ENCODE results near the gene CHD1L.
"Not testable (repeated sequence)": the region's sequence is repeated elsewhere in the genome, so short reads cannot be mapped to it uniquely, and the experiment has no call there.

Gene CHD1L

GRCh38 chr1:147242449-147243227 is at the start of gene CHD1L:
Gene CHD1L, plus strand, starts transcription at chr1:147242684. Its CDS starts 20 bp downstream, at chr1:147242704.
- H3K9me3 Mint-ChIP-seq = no peaks in the 10 kb centered on the region
- H3K27me3 Mint-ChIP-seq (ENCODE audit: low read depth) = no peaks in the 10 kb centered on the region
- peaks cover 7% of the 10 kb centered on the region for H3K36me3 Mint-ChIP-seq (ENCODE audit: low read depth)
- peaks cover 22% of the 10 kb centered on the region for H3K4me1 Mint-ChIP-seq
- H3K27ac Mint-ChIP-seq = peak within 1 kb of the TSS; percentile 0 to 97 (median 87)
- peak within 1 kb of the TSS; percentile 94 to 97 (median 96) for H3K4me3 Mint-ChIP-seq
- peak; percentile 72 to 79 (median 74) for TF ChIP-seq CTCF (IDR thresholded peaks at IDR 0.05; ENCODE audit: unreplicated experiment in 3 of 3)

DNA sequence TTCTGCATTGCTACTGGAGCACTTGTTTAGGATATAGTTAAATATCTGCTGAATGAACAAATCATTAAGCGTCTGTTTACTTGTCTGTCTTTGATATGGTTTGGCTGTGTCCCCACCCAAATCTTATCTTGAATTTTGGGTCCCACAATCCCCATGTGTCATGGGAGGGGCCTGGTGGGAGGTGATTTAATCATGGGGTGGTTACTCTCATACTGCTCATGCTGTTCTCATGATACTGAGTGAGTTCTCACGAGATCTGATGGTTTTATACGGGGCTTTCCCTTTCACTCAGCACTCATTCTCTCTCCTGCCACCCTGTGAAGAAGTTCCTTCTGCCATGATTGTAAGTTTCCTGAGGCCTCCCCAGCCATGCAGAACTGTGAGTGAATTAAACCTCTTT is 45.2 kb upstream of the CHD1L start:
- not testable (repeated sequence) for H3K4me3 Mint-ChIP-seq; H3K27me3 Mint-ChIP-seq (ENCODE audit: low read depth); H3K36me3 Mint-ChIP-seq (ENCODE audit: low read depth); H3K4me1 Mint-ChIP-seq; H3K27ac Mint-ChIP-seq
- peaks cover 16% of the 10 kb centered on the region for H3K9me3 Mint-ChIP-seq

GRCh38 chr1:147201276-147201675 is 41.2 kb upstream of the CHD1L start:
- Mint-ChIP-seq H3K27ac (no peak overlapping the region), H3K36me3 (ENCODE audit: low read depth) (peaks cover 9% of the 10 kb centered on the region), H3K4me1 (no peaks in the 10 kb centered on the region), H3K4me3 (no peak overlapping the region), H3K9me3 (peaks cover 3% of the 10 kb centered on the region), H3K27me3 (ENCODE audit: low read depth) (no peaks in the 10 kb centered on the region)
- no peak for TF ChIP-seq CTCF (IDR thresholded peaks at IDR 0.05; ENCODE audit: unreplicated experiment in 3 of 3)

DNA sequence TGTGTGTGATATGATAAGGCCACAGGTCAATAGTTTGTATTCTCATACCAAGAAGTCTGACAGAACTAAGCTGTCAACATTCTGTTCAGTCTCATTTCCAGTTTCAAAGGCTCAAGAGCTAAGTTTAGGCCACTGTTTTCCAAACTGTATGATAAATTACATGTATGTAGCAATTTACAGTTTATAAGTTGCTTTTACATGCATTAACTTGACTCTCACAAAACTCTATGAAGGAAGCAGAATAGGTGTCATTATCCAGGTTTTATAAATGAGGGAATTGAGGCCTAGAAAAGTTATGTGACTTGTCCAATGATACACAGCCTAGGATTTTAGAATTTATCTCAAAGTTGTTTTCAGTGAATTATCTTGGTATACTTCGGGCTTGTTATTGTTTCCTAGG is 40.7 kb upstream of the CHD1L start:
- Mint-ChIP-seq H3K27ac (no peak overlapping the region), H3K9me3 (peaks cover 2% of the 10 kb centered on the region), H3K4me1 (no peaks in the 10 kb centered on the region), H3K36me3 (ENCODE audit: low read depth) (peaks cover 9% of the 10 kb centered on the region), H3K27me3 (ENCODE audit: low read depth) (no peaks in the 10 kb centered on the region), H3K4me3 (no peak overlapping the region)
- TF ChIP-seq CTCF (IDR thresholded peaks at IDR 0.05; ENCODE audit: unreplicated experiment in 3 of 3) = no peak

DNA sequence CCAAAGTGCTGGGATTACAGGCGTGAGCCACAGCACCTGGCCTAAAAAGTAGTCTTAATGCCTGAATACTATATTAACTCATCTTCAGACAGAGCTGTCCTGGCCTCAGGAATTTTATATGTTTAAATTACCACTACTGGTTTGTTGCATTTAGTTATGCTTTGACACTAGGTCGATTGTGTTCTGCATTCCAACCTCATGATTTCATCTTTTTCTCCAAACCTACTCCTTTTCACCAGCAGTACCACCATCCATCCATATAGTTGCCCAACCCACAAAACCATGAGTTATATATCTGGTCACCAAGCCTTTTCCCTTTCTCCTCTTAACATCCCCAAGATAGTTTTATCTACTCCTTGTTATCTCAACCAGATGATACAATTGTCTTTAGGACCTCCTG is 39.9 kb upstream of the CHD1L start:
- peaks cover 9% of the 10 kb centered on the region for H3K36me3 Mint-ChIP-seq (ENCODE audit: low read depth)
- H3K4me3 Mint-ChIP-seq = no peak overlapping the region
- H3K27me3 Mint-ChIP-seq (ENCODE audit: low read depth) = no peaks in the 10 kb centered on the region
- H3K4me1 Mint-ChIP-seq = no peaks in the 10 kb centered on the region
- no peak overlapping the region for H3K27ac Mint-ChIP-seq
- H3K9me3 Mint-ChIP-seq = no peaks in the 10 kb centered on the region
- no peak for TF ChIP-seq CTCF (IDR thresholded peaks at IDR 0.05; ENCODE audit: unreplicated experiment in 3 of 3)

- no peak overlapping the region for H3K4me3 Mint-ChIP-seq
- peaks cover 9% of the 10 kb centered on the region for H3K36me3 Mint-ChIP-seq (ENCODE audit: low read depth)
- no peaks in the 10 kb centered on the region for H3K9me3 Mint-ChIP-seq
- no peak overlapping the region for H3K27ac Mint-ChIP-seq
- no peaks in the 10 kb centered on the region for H3K27me3 Mint-ChIP-seq (ENCODE audit: low read depth)
- H3K4me1 Mint-ChIP-seq = no peaks in the 10 kb centered on the region
- TF ChIP-seq CTCF (IDR thresholded peaks at IDR 0.05; ENCODE audit: unreplicated experiment in 3 of 3) = no peak
These were observed 38.4 kb upstream of the CHD1L start for GRCh38 chr1:147204080-147204479.
